ENCODE data around the gene RAB37.

The RAB37 gene

DNA sequence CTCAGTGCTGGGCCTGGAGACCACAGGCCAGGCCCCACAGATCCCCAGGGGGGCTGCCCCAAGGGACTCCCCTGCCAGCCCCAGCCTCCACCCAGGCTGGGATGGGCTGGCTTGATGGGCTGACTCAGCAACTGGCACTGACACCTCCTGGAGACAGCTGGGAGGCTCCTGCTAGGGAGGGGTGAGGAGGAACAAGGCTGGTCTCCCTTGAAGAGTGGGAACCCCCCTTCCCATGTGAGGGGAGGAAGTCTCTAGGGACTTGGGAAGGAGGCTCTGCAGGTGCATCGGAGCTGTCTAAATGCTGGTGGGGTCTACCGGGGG lies 21.8 kb downstream of the RAB37 start (continued):
- TF ChIP-seq, protein P1, sequence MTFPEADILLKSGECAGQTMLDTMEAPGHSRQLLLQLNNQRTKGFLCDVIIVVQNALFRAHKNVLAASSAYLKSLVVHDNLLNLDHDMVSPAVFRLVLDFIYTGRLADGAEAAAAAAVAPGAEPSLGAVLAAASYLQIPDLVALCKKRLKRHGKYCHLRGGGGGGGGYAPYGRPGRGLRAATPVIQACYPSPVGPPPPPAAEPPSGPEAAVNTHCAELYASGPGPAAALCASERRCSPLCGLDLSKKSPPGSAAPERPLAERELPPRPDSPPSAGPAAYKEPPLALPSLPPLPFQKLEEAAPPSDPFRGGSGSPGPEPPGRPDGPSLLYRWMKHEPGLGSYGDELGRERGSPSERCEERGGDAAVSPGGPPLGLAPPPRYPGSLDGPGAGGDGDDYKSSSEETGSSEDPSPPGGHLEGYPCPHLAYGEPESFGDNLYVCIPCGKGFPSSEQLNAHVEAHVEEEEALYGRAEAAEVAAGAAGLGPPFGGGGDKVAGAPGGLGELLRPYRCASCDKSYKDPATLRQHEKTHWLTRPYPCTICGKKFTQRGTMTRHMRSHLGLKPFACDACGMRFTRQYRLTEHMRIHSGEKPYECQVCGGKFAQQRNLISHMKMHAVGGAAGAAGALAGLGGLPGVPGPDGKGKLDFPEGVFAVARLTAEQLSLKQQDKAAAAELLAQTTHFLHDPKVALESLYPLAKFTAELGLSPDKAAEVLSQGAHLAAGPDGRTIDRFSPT (tag by site-specific recombination; IDR thresholded peaks at IDR 0.05) = no peak
- TF ChIP-seq ZNF548 (tag by site-specific recombination; IDR thresholded peaks at IDR 0.05) (no peak), ZNF596 (tag by site-specific recombination; IDR thresholded peaks at IDR 0.05) (no peak), ZFP41 (tag by site-specific recombination; IDR thresholded peaks at IDR 0.05; ENCODE audit: borderline replicate concordance) (no peak), ZBTB49 (tag by site-specific recombination; IDR thresholded peaks at IDR 0.05; ENCODE audit: low read depth) (no peak), HOXA7 (CRISPR knock-in tag; IDR thresholded peaks at IDR 0.05; ENCODE audit: borderline replicate concordance) (no peak), EGR2 (tag by site-specific recombination; IDR thresholded peaks at IDR 0.05; ENCODE audit: low read depth) (no peak)
- TF ChIP-seq, protein P2, sequence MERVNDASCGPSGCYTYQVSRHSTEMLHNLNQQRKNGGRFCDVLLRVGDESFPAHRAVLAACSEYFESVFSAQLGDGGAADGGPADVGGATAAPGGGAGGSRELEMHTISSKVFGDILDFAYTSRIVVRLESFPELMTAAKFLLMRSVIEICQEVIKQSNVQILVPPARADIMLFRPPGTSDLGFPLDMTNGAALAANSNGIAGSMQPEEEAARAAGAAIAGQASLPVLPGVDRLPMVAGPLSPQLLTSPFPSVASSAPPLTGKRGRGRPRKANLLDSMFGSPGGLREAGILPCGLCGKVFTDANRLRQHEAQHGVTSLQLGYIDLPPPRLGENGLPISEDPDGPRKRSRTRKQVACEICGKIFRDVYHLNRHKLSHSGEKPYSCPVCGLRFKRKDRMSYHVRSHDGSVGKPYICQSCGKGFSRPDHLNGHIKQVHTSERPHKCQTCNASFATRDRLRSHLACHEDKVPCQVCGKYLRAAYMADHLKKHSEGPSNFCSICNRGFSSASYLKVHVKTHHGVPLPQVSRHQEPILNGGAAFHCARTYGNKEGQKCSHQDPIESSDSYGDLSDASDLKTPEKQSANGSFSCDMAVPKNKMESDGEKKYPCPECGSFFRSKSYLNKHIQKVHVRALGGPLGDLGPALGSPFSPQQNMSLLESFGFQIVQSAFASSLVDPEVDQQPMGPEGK (tag by site-specific recombination; IDR thresholded peaks at IDR 0.05) = peak; percentile 42; the same call in 1 of the 2 replicates
- TF ChIP-seq, protein P3, sequence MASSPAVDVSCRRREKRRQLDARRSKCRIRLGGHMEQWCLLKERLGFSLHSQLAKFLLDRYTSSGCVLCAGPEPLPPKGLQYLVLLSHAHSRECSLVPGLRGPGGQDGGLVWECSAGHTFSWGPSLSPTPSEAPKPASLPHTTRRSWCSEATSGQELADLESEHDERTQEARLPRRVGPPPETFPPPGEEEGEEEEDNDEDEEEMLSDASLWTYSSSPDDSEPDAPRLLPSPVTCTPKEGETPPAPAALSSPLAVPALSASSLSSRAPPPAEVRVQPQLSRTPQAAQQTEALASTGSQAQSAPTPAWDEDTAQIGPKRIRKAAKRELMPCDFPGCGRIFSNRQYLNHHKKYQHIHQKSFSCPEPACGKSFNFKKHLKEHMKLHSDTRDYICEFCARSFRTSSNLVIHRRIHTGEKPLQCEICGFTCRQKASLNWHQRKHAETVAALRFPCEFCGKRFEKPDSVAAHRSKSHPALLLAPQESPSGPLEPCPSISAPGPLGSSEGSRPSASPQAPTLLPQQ (tag by site-specific recombination; IDR thresholded peaks at IDR 0.05) = no peak

GRCh38 chr17:74759243-74759801 lies 22.3 kb downstream of the RAB37 start:
- H3K27ac ChIP-seq (ENCODE audit: extremely low read depth, low read depth, low read length) = no peak overlapping the region
- ChIA-PET CTCF (interaction anchor here (0.6 to 5.4 kb wide), 4 partner anchors 9 to 351 kb away, joined by 3 to 38 read pairs (median 4); no protein-coding TSS in a partner anchor), POLR2A (interaction anchor here (1.2 to 3.7 kb wide), 3 partner anchors 10 to 13 kb away, joined by 3 to 22 read pairs (median 5); no protein-coding TSS in a partner anchor)
- no peak overlapping the region for H3K4me3 ChIP-seq (ENCODE audit: low read depth, low read length)
- peaks cover 14% of the 10 kb centered on the region for H3K4me1 ChIP-seq (ENCODE audit: control insufficient read depth, insufficient read depth, low read length)
- H3K9me3 ChIP-seq (ENCODE audit: control insufficient read depth, insufficient read depth, low read depth, low read length) = no peaks in the 10 kb centered on the region
- H3K36me3 ChIP-seq (ENCODE audit: control insufficient read depth in 2 of 2, insufficient read depth in 1 of 2, low read length in 2 of 2) = no peaks in the 10 kb centered on the region
- TF ChIP-seq ZNF544 (tag by site-specific recombination; IDR thresholded peaks at IDR 0.05) = no peak
- TF ChIP-seq ZIC2 (tag by site-specific recombination; IDR thresholded peaks at IDR 0.05) = peak; percentile 69

- Histone ChIP-seq H3K36me3 (ENCODE audit: control insufficient read depth in 2 of 2, insufficient read depth in 1 of 2, low read length in 2 of 2) (no peaks in the 10 kb centered on the region), H3K27ac (ENCODE audit: extremely low read depth, low read depth, low read length) (no peak overlapping the region), H3K4me3 (ENCODE audit: low read depth, low read length) (no peak overlapping the region), H3K4me1 (ENCODE audit: control insufficient read depth, insufficient read depth, low read length) (peaks cover 14% of the 10 kb centered on the region), H3K9me3 (ENCODE audit: control insufficient read depth, insufficient read depth, low read depth, low read length) (no peaks in the 10 kb centered on the region)
- CTCF ChIA-PET = interaction anchor here (1.2 to 5.4 kb wide), 3 partner anchors 15 to 52 kb away, joined by 3 to 38 read pairs (median 5); no protein-coding TSS in a partner anchor
- TF ChIP-seq ZNF341 (tag by site-specific recombination; IDR thresholded peaks at IDR 0.05; ENCODE audit: low read depth) = peak; percentile 94
- 0 out of 2 replicates have a peak, but pooled peaks have one; percentile 6 for TF ChIP-seq ZFHX2 (tag by site-specific recombination; conservative IDR thresholded peaks at IDR 0.05)
- TF ChIP-seq EGR2 (tag by site-specific recombination; IDR thresholded peaks at IDR 0.05; ENCODE audit: low read depth) = 0 out of 2 replicates have a peak, but pooled peaks have one; percentile 19
- no peak for TF ChIP-seq ZNF354C (tag by site-specific recombination; IDR thresholded peaks at IDR 0.05; ENCODE audit: borderline replicate concordance, low read depth)
- POLR2A ChIA-PET = interaction anchor here (1.0 to 3.7 kb wide), 5 partner anchors 9 to 113 kb away, joined by 3 to 22 read pairs (median 4); partner anchors contain the start of genes FDXR and NAT9
Observed at GRCh38 chr17:74759941-74760340, 22.9 kb downstream of the RAB37 start.

Measured in HEK293 (cell line).